ENCODE data around the gene MAGOH.

MAGOH gene

GRCh38 chr1:53246261-53247134, 8.2 kb upstream of the MAGOH start:
- Histone ChIP-seq H4K8ac (ENCODE audit: low read depth, low read length) (no peak overlapping the region), H3K27ac (replicated peaks; ENCODE audit: low read length) (no peak overlapping the region)

GRCh38 chr1:53244141-53244540, 5.8 kb upstream of the MAGOH start:
- H3K9me3 ChIP-seq (replicated peaks in 1 of 2; ENCODE audit: control insufficient read depth in 2 of 2, insufficient read depth in 1 of 2, low read depth in 1 of 2, low read length in 2 of 2) = no peaks in the 10 kb centered on the region
- H2AK5ac ChIP-seq (ENCODE audit: low read depth, low read length) = no peak overlapping the region
- H3K18ac ChIP-seq (ENCODE audit: low read length) = no peak overlapping the region
- no peak overlapping the region for H4K8ac ChIP-seq (ENCODE audit: low read depth, low read length)
- no peak overlapping the region for H2BK15ac ChIP-seq (ENCODE audit: low read length)
- no peak overlapping the region for H3K4ac ChIP-seq (ENCODE audit: low read length)
- no peak overlapping the region for H4K91ac ChIP-seq (ENCODE audit: low read depth, low read length, poor library complexity)
- no peak overlapping the region for H2BK12ac ChIP-seq (ENCODE audit: low read length)
- H3K4me3 ChIP-seq (ENCODE audit: low read length in 2 of 2) = no peak overlapping the region
- H3K23ac ChIP-seq (ENCODE audit: low read depth, low read length, poor library complexity) = no peak overlapping the region
- no peaks in the 10 kb centered on the region for H3K79me1 ChIP-seq (ENCODE audit: low read depth, low read length)
- H3K27ac ChIP-seq (replicated peaks; ENCODE audit: low read length) = no peak overlapping the region
- H3K27me3 ChIP-seq (ENCODE audit: control insufficient read depth in 3 of 3, insufficient read depth in 3 of 3, low read depth in 1 of 3, low read length in 3 of 3) = no peaks in the 10 kb centered on the region
- H2BK120ac ChIP-seq (ENCODE audit: low read depth, low read length) = no peak overlapping the region
- no peak overlapping the region for H3K9ac ChIP-seq (ENCODE audit: low read depth, low read length, poor library complexity)
- H2AFZ ChIP-seq (ENCODE audit: low read length) = no peak overlapping the region
- no CpG with 5 or more reads among the region's 4 CpGs for WGBS, 2 donors (ENCODE audit: extremely low coverage in 2 of 2, insufficient read length in 2 of 2, insufficient replicate concordance in 1 of 2)
- H3K14ac ChIP-seq (ENCODE audit: low read length) = no peak overlapping the region
- H2BK5ac ChIP-seq (ENCODE audit: low read length) = no peak overlapping the region
- no peaks in the 10 kb centered on the region for H3K4me1 ChIP-seq (ENCODE audit: control insufficient read depth in 2 of 2, insufficient read depth in 1 of 2, low read depth in 1 of 2, low read length in 2 of 2)
- no peak overlapping the region for H3K4me2 ChIP-seq (ENCODE audit: insufficient read depth, low read length, poor library complexity, severe bottlenecking)
- DNase-seq (ENCODE audit: low spot score) = no peak
- peaks cover 16 to 55% of the 10 kb centered on the region in 2 donors for H3K36me3 ChIP-seq (replicated peaks in 1 of 2; ENCODE audit: control insufficient read depth in 2 of 2, insufficient read depth in 2 of 2, low read length in 2 of 2)

More at GRCh38 chr1:53246261-53247134, 8.2 kb upstream of the MAGOH start:
- Histone ChIP-seq H3K4me2 (ENCODE audit: insufficient read depth, low read length, poor library complexity, severe bottlenecking) (no peak overlapping the region), H2AFZ (ENCODE audit: low read length) (no peak overlapping the region), H4K91ac (ENCODE audit: low read depth, low read length, poor library complexity) (no peak overlapping the region), H2AK5ac (ENCODE audit: low read depth, low read length) (no peak overlapping the region), H3K4ac (ENCODE audit: low read length) (no peak overlapping the region), H3K14ac (ENCODE audit: low read length) (no peak overlapping the region), H3K27me3 (ENCODE audit: control insufficient read depth in 3 of 3, insufficient read depth in 3 of 3, low read depth in 1 of 3, low read length in 3 of 3) (no peaks in the 10 kb centered on the region), H2BK12ac (ENCODE audit: low read length) (no peak overlapping the region), H3K23ac (ENCODE audit: low read depth, low read length, poor library complexity) (no peak overlapping the region), H3K18ac (ENCODE audit: low read length) (no peak overlapping the region), H3K9ac (ENCODE audit: low read depth, low read length, poor library complexity) (no peak overlapping the region), H2BK5ac (ENCODE audit: low read length) (no peak overlapping the region), H3K4me1 (ENCODE audit: control insufficient read depth in 2 of 2, insufficient read depth in 1 of 2, low read depth in 1 of 2, low read length in 2 of 2) (no peaks in the 10 kb centered on the region), H2BK120ac (ENCODE audit: low read depth, low read length) (no peak overlapping the region), H2BK15ac (ENCODE audit: low read length) (no peak overlapping the region), H3K36me3 (replicated peaks in 1 of 2; ENCODE audit: control insufficient read depth in 2 of 2, insufficient read depth in 2 of 2, low read length in 2 of 2) (peaks cover 32 to 78% of the 10 kb centered on the region in 2 donors), H3K4me3 (ENCODE audit: low read length in 2 of 2) (no peak overlapping the region), H3K9me3 (replicated peaks in 1 of 2; ENCODE audit: control insufficient read depth in 2 of 2, insufficient read depth in 1 of 2, low read depth in 1 of 2, low read length in 2 of 2) (peaks cover 0 to 2% of the 10 kb centered on the region in 2 donors), H3K79me1 (ENCODE audit: low read depth, low read length) (no peaks in the 10 kb centered on the region)
- WGBS, 2 donors (ENCODE audit: extremely low coverage in 2 of 2, insufficient read length in 2 of 2, insufficient replicate concordance in 1 of 2) = 100% methylated on average over 1 of the region's 4 CpGs; no CpG with 5 or more reads in 1 of the 2 donors
- no peak for DNase-seq (ENCODE audit: low spot score)

- no CpG with 5 or more reads among the region's 4 CpGs for WGBS, 2 donors (ENCODE audit: extremely low coverage in 2 of 2, insufficient read length in 2 of 2, insufficient replicate concordance in 1 of 2)
Observed at GRCh38 chr1:53242381-53242780, 4.1 kb upstream of the MAGOH start.

GRCh38 chr1:53241828-53242227, 3.5 kb upstream of the MAGOH start:
- H3K4ac ChIP-seq (ENCODE audit: low read length) = no peak overlapping the region
- no peak overlapping the region for H2AFZ ChIP-seq (ENCODE audit: low read length)
- no CpG with 5 or more reads among the region's 2 CpGs for WGBS, 2 donors (ENCODE audit: extremely low coverage in 2 of 2, insufficient read length in 2 of 2, insufficient replicate concordance in 1 of 2)
- H2BK15ac ChIP-seq (ENCODE audit: low read length) = no peak overlapping the region
- no peaks in the 10 kb centered on the region for H3K27me3 ChIP-seq (ENCODE audit: control insufficient read depth in 3 of 3, insufficient read depth in 3 of 3, low read depth in 1 of 3, low read length in 3 of 3)
- no peak overlapping the region for H3K27ac ChIP-seq (replicated peaks; ENCODE audit: low read length)
- no peak overlapping the region for H2BK5ac ChIP-seq (ENCODE audit: low read length)
- no peak overlapping the region for H3K4me2 ChIP-seq (ENCODE audit: insufficient read depth, low read length, poor library complexity, severe bottlenecking)
- no peak overlapping the region for H3K4me3 ChIP-seq (ENCODE audit: low read length in 2 of 2)
- H3K4me1 ChIP-seq (ENCODE audit: control insufficient read depth in 2 of 2, insufficient read depth in 1 of 2, low read depth in 1 of 2, low read length in 2 of 2) = peaks cover 5 to 8% of the 10 kb centered on the region in 2 donors
- H3K18ac ChIP-seq (ENCODE audit: low read length) = no peak overlapping the region
- H3K79me1 ChIP-seq (ENCODE audit: low read depth, low read length) = peaks cover 4% of the 10 kb centered on the region
- no peak overlapping the region for H3K14ac ChIP-seq (ENCODE audit: low read length)
- H3K23ac ChIP-seq (ENCODE audit: low read depth, low read length, poor library complexity) = no peak overlapping the region
- H3K9ac ChIP-seq (ENCODE audit: low read depth, low read length, poor library complexity) = no peak overlapping the region
- no peak for DNase-seq (ENCODE audit: low spot score)
- no peak overlapping the region for H4K91ac ChIP-seq (ENCODE audit: low read depth, low read length, poor library complexity)
- H3K9me3 ChIP-seq (replicated peaks in 1 of 2; ENCODE audit: control insufficient read depth in 2 of 2, insufficient read depth in 1 of 2, low read depth in 1 of 2, low read length in 2 of 2) = no peaks in the 10 kb centered on the region
- H2AK5ac ChIP-seq (ENCODE audit: low read depth, low read length) = no peak overlapping the region
- no peak overlapping the region for H2BK120ac ChIP-seq (ENCODE audit: low read depth, low read length)
- H3K36me3 ChIP-seq (replicated peaks in 1 of 2; ENCODE audit: control insufficient read depth in 2 of 2, insufficient read depth in 2 of 2, low read length in 2 of 2) = peaks cover 7 to 31% of the 10 kb centered on the region in 2 donors
- no peak overlapping the region for H2BK12ac ChIP-seq (ENCODE audit: low read length)
- no peak overlapping the region for H4K8ac ChIP-seq (ENCODE audit: low read depth, low read length)

More at GRCh38 chr1:53242381-53242780, 4.1 kb upstream of the MAGOH start:
- H4K8ac ChIP-seq (ENCODE audit: low read depth, low read length) = no peak overlapping the region
- no peak overlapping the region for H3K9ac ChIP-seq (ENCODE audit: low read depth, low read length, poor library complexity)
- no peak overlapping the region for H3K18ac ChIP-seq (ENCODE audit: low read length)
- no peaks in the 10 kb centered on the region for H3K9me3 ChIP-seq (replicated peaks in 1 of 2; ENCODE audit: control insufficient read depth in 2 of 2, insufficient read depth in 1 of 2, low read depth in 1 of 2, low read length in 2 of 2)
- H3K27ac ChIP-seq (replicated peaks; ENCODE audit: low read length) = no peak overlapping the region
- H2BK12ac ChIP-seq (ENCODE audit: low read length) = no peak overlapping the region
- no peak overlapping the region for H2BK15ac ChIP-seq (ENCODE audit: low read length)
- no peak overlapping the region for H3K14ac ChIP-seq (ENCODE audit: low read length)
- no peak overlapping the region for H4K91ac ChIP-seq (ENCODE audit: low read depth, low read length, poor library complexity)
- H3K27me3 ChIP-seq (ENCODE audit: control insufficient read depth in 3 of 3, insufficient read depth in 3 of 3, low read depth in 1 of 3, low read length in 3 of 3) = no peaks in the 10 kb centered on the region
- H2AFZ ChIP-seq (ENCODE audit: low read length) = no peak overlapping the region
- H3K36me3 ChIP-seq (replicated peaks in 1 of 2; ENCODE audit: control insufficient read depth in 2 of 2, insufficient read depth in 2 of 2, low read length in 2 of 2) = peaks cover 9 to 37% of the 10 kb centered on the region in 2 donors
- no peak overlapping the region for H3K4me2 ChIP-seq (ENCODE audit: insufficient read depth, low read length, poor library complexity, severe bottlenecking)
- H3K79me1 ChIP-seq (ENCODE audit: low read depth, low read length) = peaks cover 4% of the 10 kb centered on the region
- H2AK5ac ChIP-seq (ENCODE audit: low read depth, low read length) = no peak overlapping the region
- no peak for DNase-seq (ENCODE audit: low spot score)
- no peak overlapping the region for H3K4me3 ChIP-seq (ENCODE audit: low read length in 2 of 2)
- H2BK5ac ChIP-seq (ENCODE audit: low read length) = no peak overlapping the region
- H2BK120ac ChIP-seq (ENCODE audit: low read depth, low read length) = no peak overlapping the region
- H3K4ac ChIP-seq (ENCODE audit: low read length) = no peak overlapping the region
- H3K23ac ChIP-seq (ENCODE audit: low read depth, low read length, poor library complexity) = no peak overlapping the region
- H3K4me1 ChIP-seq (ENCODE audit: control insufficient read depth in 2 of 2, insufficient read depth in 1 of 2, low read depth in 1 of 2, low read length in 2 of 2) = peaks cover 5 to 6% of the 10 kb centered on the region in 2 donors

Measured in neuronal stem cell (in vitro differentiated cells).